WTC11 (cell line): ENCODE measurements around the gene PSMG1. TPM values are rescaled to one million over a fixed set of nuclear protein-coding genes. Genes with fewer than 3 reads are reported as not detected.

Experiments
- ATAC-seq: fragments of 200-7000 bp; cut with Tn5 transposase; 2 replicates; pipeline ENCODE4 v1.10.0; 2021; ENCODE audit warnings: mild to moderate bottlenecking, moderate library complexity
- CTCF ChIA-PET: fragments of 300-600 bp; sonication (Branson Sonifier 250); formaldehyde crosslinking; loops from one replicate; lab custom pipeline; 2021; ENCODE audit warnings: antibody characterized with exemption; lab: Charles Lee
- POLR2A ChIA-PET: fragments of 350-600 bp; sonication (Branson Sonifier 250); formaldehyde crosslinking; loops from one replicate; lab custom pipeline; 2021; ENCODE audit warnings: antibody characterized with exemption; lab: Charles Lee
- DNase-seq: peaks from one replicate; pipeline ENCODE4 v3.0.0; 2021; ENCODE audit warnings: low spot score
- H3K27ac Mint-ChIP-seq: 2 replicates; pipeline ENCODE4 v1.8.0; 2021; ENCODE audit warnings: mixed read lengths
- H3K27me3 Mint-ChIP-seq: 2 replicates; pipeline ENCODE4 v1.8.0; 2021; ENCODE audit warnings: low read depth, mild to moderate bottlenecking, moderate library complexity, mixed read lengths
- H3K36me3 Mint-ChIP-seq: 2 replicates; pipeline ENCODE4 v1.8.0; 2021; ENCODE audit warnings: mixed read lengths
- H3K4me1 Mint-ChIP-seq: 2 replicates; pipeline ENCODE4 v1.8.0; 2022; ENCODE audit warnings: mixed read lengths
- H3K4me3 Mint-ChIP-seq: 2 replicates; pipeline ENCODE4 v1.8.0; 2021; ENCODE audit warnings: mild to moderate bottlenecking, moderate library complexity, mixed read lengths
- H3K9me3 Mint-ChIP-seq: 2 replicates; pipeline ENCODE4 v1.8.0; 2021; ENCODE audit warnings: mixed read lengths
- ARID4B ChIP-seq: sonication (generic); formaldehyde crosslinking; IDR thresholded peaks from 2 replicates; pipeline ENCODE4 v1.8.0; 2023; ENCODE audit warnings: missing genetic modification reagents, mild to moderate bottlenecking, borderline replicate concordance
- ATF1 ChIP-seq: sonication (generic); formaldehyde crosslinking; IDR thresholded peaks from 2 replicates; pipeline ENCODE4 v1.8.1; 2023; ENCODE audit warnings: mild to moderate bottlenecking, moderate library complexity, missing genetic modification reagents
- CREB1 ChIP-seq: sonication (generic); formaldehyde crosslinking; IDR thresholded peaks from 2 replicates; pipeline ENCODE4 v1.8.0; 2023; ENCODE audit warnings: mild to moderate bottlenecking, missing genetic modification reagents
- E2F1 ChIP-seq: sonication (generic); formaldehyde crosslinking; IDR thresholded peaks from 2 replicates; pipeline ENCODE4 v1.8.0; 2022; ENCODE audit warnings: mild to moderate bottlenecking, missing genetic modification reagents
- E2F5 ChIP-seq: sonication (generic); formaldehyde crosslinking; IDR thresholded peaks from 2 replicates; pipeline ENCODE4 v1.8.1; 2022; ENCODE audit warnings: mild to moderate bottlenecking, moderate library complexity, missing genetic modification reagents
- ELF4 ChIP-seq: sonication (generic); formaldehyde crosslinking; IDR thresholded peaks from 2 replicates; pipeline ENCODE4 v1.8.1; 2022; ENCODE audit warnings: low read depth, mild to moderate bottlenecking, moderate library complexity, missing genetic modification reagents
- ERG ChIP-seq: fragments of 250-450 bp; sonication (Bioruptor Pico); IDR thresholded peaks from 2 replicates; pipeline ENCODE4 v1.8.0; 2021; ENCODE audit warnings: mild to moderate bottlenecking
- FOXJ3 ChIP-seq: sonication (generic); formaldehyde crosslinking; IDR thresholded peaks from 2 replicates; pipeline ENCODE4 v1.9.0; 2021; ENCODE audit warnings: missing genetic modification reagents, mild to moderate bottlenecking, borderline replicate concordance
- GABPB1 ChIP-seq: sonication (generic); formaldehyde crosslinking; IDR thresholded peaks from 2 replicates; pipeline ENCODE4 v1.8.1; 2023; ENCODE audit warnings: mild to moderate bottlenecking, missing genetic modification reagents
- NFYB ChIP-seq: sonication (generic); formaldehyde crosslinking; conservative IDR thresholded peaks from 2 replicates; pipeline ENCODE4 v1.8.0; 2022; ENCODE audit warnings: low read depth, missing genetic modification reagents
- USF1 ChIP-seq: sonication (generic); formaldehyde crosslinking; IDR thresholded peaks from 2 replicates; pipeline ENCODE4 v1.8.0; 2022; ENCODE audit warnings: mild to moderate bottlenecking, missing genetic modification reagents
- ZNF219 ChIP-seq: sonication (generic); formaldehyde crosslinking; IDR thresholded peaks from 2 replicates; pipeline ENCODE4 v1.8.0; 2023; ENCODE audit warnings: missing genetic modification reagents, mild to moderate bottlenecking, borderline replicate concordance
- total RNA-seq: library from RNA; stranded (reverse); gene quantifications from 3 replicates; pipeline ENCODE4 v1.2.3, GENCODE V29; 2021
- TF ChIP-seq, protein P1 (sequence below): sonication (generic); formaldehyde crosslinking; IDR thresholded peaks from 2 replicates; pipeline ENCODE4 v1.8.1; 2022; ENCODE audit warnings: low read depth, mild to moderate bottlenecking, moderate library complexity, missing genetic modification reagents, borderline replicate concordance
- TF ChIP-seq, protein P2 (sequence below): sonication (generic); formaldehyde crosslinking; IDR thresholded peaks from 2 replicates; pipeline ENCODE4 v1.8.1; 2023; ENCODE audit warnings: mild to moderate bottlenecking, missing genetic modification reagents, borderline replicate concordance
- TF ChIP-seq, protein P3 (sequence below): sonication (generic); formaldehyde crosslinking; IDR thresholded peaks from 2 replicates; pipeline ENCODE4 v1.8.1; 2023; ENCODE audit warnings: mild to moderate bottlenecking, missing genetic modification reagents, moderate library complexity
- TF ChIP-seq, protein P4 (sequence below): sonication (generic); formaldehyde crosslinking; IDR thresholded peaks from 2 replicates; pipeline ENCODE4 v1.8.1; 2022; ENCODE audit warnings: mild to moderate bottlenecking, missing genetic modification reagents, moderate library complexity, borderline replicate concordance

Gene PSMG1
- total RNA-seq, 1 experiment from 2014 or later, result 70.4 TPM

GRCh38 chr21:39185157-39185556 is 1.9 kb upstream of the PSMG1 start (continued):
- TF ChIP-seq ARID4B (CRISPR knock-in tag) (no peak), FOXJ3 (CRISPR knock-in tag) (no peak), ERG (CRISPR knock-in tag) (no peak), ELF4 (CRISPR knock-in tag) (no peak), CREB1 (no peak)
- TF ChIP-seq, protein P1, sequence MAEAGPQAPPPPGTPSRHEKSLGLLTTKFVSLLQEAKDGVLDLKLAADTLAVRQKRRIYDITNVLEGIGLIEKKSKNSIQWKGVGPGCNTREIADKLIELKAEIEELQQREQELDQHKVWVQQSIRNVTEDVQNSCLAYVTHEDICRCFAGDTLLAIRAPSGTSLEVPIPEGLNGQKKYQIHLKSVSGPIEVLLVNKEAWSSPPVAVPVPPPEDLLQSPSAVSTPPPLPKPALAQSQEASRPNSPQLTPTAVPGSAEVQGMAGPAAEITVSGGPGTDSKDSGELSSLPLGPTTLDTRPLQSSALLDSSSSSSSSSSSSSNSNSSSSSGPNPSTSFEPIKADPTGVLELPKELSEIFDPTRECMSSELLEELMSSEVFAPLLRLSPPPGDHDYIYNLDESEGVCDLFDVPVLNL (CRISPR knock-in tag), result no peak

DNA sequence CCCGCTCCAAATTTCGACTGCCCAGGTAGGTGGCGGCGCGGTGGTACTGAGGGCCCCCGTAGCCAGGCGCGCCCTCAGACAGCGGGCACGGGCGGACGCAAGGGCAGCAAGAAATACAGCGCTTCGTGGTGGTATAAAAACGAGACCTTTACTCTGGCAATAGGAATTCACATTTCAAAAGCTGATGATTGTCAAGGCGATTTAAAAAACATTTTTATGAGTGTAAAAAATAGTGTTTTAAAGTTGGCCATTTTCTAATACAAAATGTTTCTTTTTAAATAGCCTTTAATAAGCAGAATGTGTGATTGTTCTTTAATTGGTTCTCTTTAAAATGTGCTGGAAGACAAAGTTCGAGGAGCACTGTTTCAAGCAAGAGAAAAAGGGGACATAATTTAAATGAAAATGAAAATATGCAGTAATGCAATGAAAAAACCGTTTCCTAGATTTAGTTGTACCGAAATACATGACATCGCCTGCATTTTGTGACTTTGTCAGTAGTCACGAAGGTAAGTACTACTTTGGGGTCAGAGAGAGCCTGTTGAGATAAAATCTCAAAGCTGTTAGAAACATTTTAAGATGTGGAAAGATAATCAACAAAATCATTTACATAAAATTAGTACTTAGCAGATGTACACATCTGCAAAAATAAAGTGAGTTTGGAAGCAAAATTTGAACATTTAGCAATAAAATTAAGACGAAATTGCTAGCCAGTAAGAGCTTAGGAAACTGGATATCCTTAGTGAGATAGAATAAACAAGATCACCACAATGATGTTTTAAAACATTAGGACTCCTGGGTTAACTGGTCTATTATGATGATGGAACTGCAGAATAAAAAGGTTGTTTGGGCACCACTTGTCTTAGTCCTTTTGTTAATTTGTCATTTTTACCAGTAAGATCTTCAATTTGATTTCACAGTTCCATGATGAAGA is 1.1 kb upstream of the PSMG1 start:
- ATAC-seq (no peak), DNase-seq (no peak)
- Mint-ChIP-seq H3K4me3 (peak overlapping the region; percentile 92), H3K27me3 (no peaks in the 10 kb centered on the region), H3K36me3 (peaks cover 14% of the 10 kb centered on the region), H3K4me1 (peaks cover 43% of the 10 kb centered on the region), H3K27ac (peak overlapping the region; percentile 95), H3K9me3 (no peaks in the 10 kb centered on the region)
- ChIA-PET POLR2A (interaction anchor here (0.6 to 2.2 kb wide), 4 partner anchors 43 to 196 kb away, joined by 4 to 11 read pairs (median 4); partner anchors contain the start of gene HMGN1), CTCF (interaction anchor here (0.9 to 1.4 kb wide), 6 partner anchors 11 to 257 kb away, joined by 3 to 9 read pairs (median 4); no protein-coding TSS in a partner anchor)
- TF ChIP-seq NFYB (CRISPR knock-in tag) (no peak), ZNF219 (CRISPR knock-in tag) (no peak), E2F1 (CRISPR knock-in tag) (no peak), ATF1 (CRISPR knock-in tag) (no peak), GABPB1 (CRISPR knock-in tag) (0 out of 2 replicates have a peak, but pooled peaks have one; percentile 5), USF1 (no peak), E2F5 (CRISPR knock-in tag) (no peak)
- TF ChIP-seq, protein P2, sequence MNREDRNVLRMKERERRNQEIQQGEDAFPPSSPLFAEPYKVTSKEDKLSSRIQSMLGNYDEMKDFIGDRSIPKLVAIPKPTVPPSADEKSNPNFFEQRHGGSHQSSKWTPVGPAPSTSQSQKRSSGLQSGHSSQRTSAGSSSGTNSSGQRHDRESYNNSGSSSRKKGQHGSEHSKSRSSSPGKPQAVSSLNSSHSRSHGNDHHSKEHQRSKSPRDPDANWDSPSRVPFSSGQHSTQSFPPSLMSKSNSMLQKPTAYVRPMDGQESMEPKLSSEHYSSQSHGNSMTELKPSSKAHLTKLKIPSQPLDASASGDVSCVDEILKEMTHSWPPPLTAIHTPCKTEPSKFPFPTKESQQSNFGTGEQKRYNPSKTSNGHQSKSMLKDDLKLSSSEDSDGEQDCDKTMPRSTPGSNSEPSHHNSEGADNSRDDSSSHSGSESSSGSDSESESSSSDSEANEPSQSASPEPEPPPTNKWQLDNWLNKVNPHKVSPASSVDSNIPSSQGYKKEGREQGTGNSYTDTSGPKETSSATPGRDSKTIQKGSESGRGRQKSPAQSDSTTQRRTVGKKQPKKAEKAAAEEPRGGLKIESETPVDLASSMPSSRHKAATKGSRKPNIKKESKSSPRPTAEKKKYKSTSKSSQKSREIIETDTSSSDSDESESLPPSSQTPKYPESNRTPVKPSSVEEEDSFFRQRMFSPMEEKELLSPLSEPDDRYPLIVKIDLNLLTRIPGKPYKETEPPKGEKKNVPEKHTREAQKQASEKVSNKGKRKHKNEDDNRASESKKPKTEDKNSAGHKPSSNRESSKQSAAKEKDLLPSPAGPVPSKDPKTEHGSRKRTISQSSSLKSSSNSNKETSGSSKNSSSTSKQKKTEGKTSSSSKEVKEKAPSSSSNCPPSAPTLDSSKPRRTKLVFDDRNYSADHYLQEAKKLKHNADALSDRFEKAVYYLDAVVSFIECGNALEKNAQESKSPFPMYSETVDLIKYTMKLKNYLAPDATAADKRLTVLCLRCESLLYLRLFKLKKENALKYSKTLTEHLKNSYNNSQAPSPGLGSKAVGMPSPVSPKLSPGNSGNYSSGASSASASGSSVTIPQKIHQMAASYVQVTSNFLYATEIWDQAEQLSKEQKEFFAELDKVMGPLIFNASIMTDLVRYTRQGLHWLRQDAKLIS (CRISPR knock-in tag), result no peak
- TF ChIP-seq, protein P3, sequence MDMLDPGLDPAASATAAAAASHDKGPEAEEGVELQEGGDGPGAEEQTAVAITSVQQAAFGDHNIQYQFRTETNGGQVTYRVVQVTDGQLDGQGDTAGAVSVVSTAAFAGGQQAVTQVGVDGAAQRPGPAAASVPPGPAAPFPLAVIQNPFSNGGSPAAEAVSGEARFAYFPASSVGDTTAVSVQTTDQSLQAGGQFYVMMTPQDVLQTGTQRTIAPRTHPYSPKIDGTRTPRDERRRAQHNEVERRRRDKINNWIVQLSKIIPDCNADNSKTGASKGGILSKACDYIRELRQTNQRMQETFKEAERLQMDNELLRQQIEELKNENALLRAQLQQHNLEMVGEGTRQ, result no peak
- TF ChIP-seq, protein P4, sequence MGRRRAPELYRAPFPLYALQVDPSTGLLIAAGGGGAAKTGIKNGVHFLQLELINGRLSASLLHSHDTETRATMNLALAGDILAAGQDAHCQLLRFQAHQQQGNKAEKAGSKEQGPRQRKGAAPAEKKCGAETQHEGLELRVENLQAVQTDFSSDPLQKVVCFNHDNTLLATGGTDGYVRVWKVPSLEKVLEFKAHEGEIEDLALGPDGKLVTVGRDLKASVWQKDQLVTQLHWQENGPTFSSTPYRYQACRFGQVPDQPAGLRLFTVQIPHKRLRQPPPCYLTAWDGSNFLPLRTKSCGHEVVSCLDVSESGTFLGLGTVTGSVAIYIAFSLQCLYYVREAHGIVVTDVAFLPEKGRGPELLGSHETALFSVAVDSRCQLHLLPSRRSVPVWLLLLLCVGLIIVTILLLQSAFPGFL (CRISPR knock-in tag), result no peak
